ENCODE results near the gene DAB1.

DAB1 gene

GRCh38 chr1:57410508-57410907 is 13.4 kb downstream of the DAB1 start:
- no peak for DNase-seq

GRCh38 chr1:57407928-57408327 is 15.9 kb downstream of the DAB1 start:
- no peak for DNase-seq

- DNase-seq: no peak
These were observed 17.4 kb downstream of the DAB1 start for GRCh38 chr1:57406428-57406970.

GRCh38 chr1:57404884-57405283 is 19.0 kb downstream of the DAB1 start:
- DNase-seq: no peak

GRCh38 chr1:57403201-57403600 is 20.7 kb downstream of the DAB1 start:
- DNase-seq: no peak

- no peak for DNase-seq
These were observed 22.2 kb downstream of the DAB1 start for GRCh38 chr1:57401671-57402070.

- DNase-seq: no peak
These were observed 23.8 kb downstream of the DAB1 start for GRCh38 chr1:57400048-57400447.

GRCh38 chr1:57393058-57393584 is 30.7 kb downstream of the DAB1 start:
- no peak for DNase-seq

GRCh38 chr1:57385336-57385735 is 38.5 kb downstream of the DAB1 start:
- DNase-seq: no peak

GRCh38 chr1:57384901-57385300 is 39.0 kb downstream of the DAB1 start:
- DNase-seq: no peak

GRCh38 chr1:57384284-57384683 is 39.6 kb downstream of the DAB1 start:
- DNase-seq: no peak

GRCh38 chr1:57381871-57382270 is 42.0 kb downstream of the DAB1 start:
- DNase-seq: no peak

- DNase-seq: no peak
These were observed 42.4 kb downstream of the DAB1 start for GRCh38 chr1:57381426-57381825.

- DNase-seq: no peak
These were observed 42.9 kb downstream of the DAB1 start for GRCh38 chr1:57380923-57381322.

GRCh38 chr1:57378534-57378933 is 45.3 kb downstream of the DAB1 start:
- DNase-seq: no peak

- DNase-seq: no peak
These were observed 46.3 kb downstream of the DAB1 start for GRCh38 chr1:57377339-57378139.

GRCh38 chr1:57376041-57376440 is 47.8 kb downstream of the DAB1 start:
- no peak for DNase-seq

- DNase-seq: no peak
These were observed 54.0 kb downstream of the DAB1 start for GRCh38 chr1:57369889-57370288.

GRCh38 chr1:57367945-57368344 is 55.9 kb downstream of the DAB1 start:
- no peak for DNase-seq

- DNase-seq: no peak
These were observed 60.2 kb downstream of the DAB1 start for GRCh38 chr1:57363643-57364042.

GRCh38 chr1:57363165-57363564 is 60.7 kb downstream of the DAB1 start:
- no peak for DNase-seq

GRCh38 chr1:57362480-57362879 is 61.4 kb downstream of the DAB1 start:
- DNase-seq: no peak

GRCh38 chr1:57361516-57361915 is 62.3 kb downstream of the DAB1 start:
- no peak for DNase-seq

- DNase-seq: no peak
These were observed 62.9 kb downstream of the DAB1 start for GRCh38 chr1:57360846-57361407.
